WTC11 (cell line): ENCODE data around the gene TAGLN3. TPM values are rescaled to one million over a fixed set of nuclear protein-coding genes. Genes with fewer than 3 reads are reported as not detected.

Experiments used
- ATAC-seq: fragments of 200-7000 bp; cut with Tn5 transposase; 2 replicates; pipeline ENCODE4 v1.10.0; 2021; ENCODE audit warnings: mild to moderate bottlenecking, moderate library complexity
- CTCF ChIA-PET: fragments of 300-600 bp; sonication (Branson Sonifier 250); formaldehyde crosslinking; loops from one replicate; lab custom pipeline; 2021; ENCODE audit warnings: antibody characterized with exemption; lab: Charles Lee
- POLR2A ChIA-PET: fragments of 350-600 bp; sonication (Branson Sonifier 250); formaldehyde crosslinking; loops from one replicate; lab custom pipeline; 2021; ENCODE audit warnings: antibody characterized with exemption; lab: Charles Lee
- DNase-seq: peaks from one replicate; pipeline ENCODE4 v3.0.0; 2021; ENCODE audit warnings: low spot score
- H3K27ac Mint-ChIP-seq: 2 replicates; pipeline ENCODE4 v1.8.0; 2021; ENCODE audit warnings: mixed read lengths
- H3K27me3 Mint-ChIP-seq: 2 replicates; pipeline ENCODE4 v1.8.0; 2021; ENCODE audit warnings: low read depth, mild to moderate bottlenecking, moderate library complexity, mixed read lengths
- H3K36me3 Mint-ChIP-seq: 2 replicates; pipeline ENCODE4 v1.8.0; 2021; ENCODE audit warnings: mixed read lengths
- H3K4me1 Mint-ChIP-seq: 2 replicates; pipeline ENCODE4 v1.8.0; 2022; ENCODE audit warnings: mixed read lengths
- H3K4me3 Mint-ChIP-seq: 2 replicates; pipeline ENCODE4 v1.8.0; 2021; ENCODE audit warnings: mild to moderate bottlenecking, moderate library complexity, mixed read lengths
- H3K9me3 Mint-ChIP-seq: 2 replicates; pipeline ENCODE4 v1.8.0; 2021; ENCODE audit warnings: mixed read lengths
- ATF2 ChIP-seq: sonication (generic); formaldehyde crosslinking; IDR thresholded peaks from 2 replicates; pipeline ENCODE4 v1.8.1; 2022; ENCODE audit warnings: low read depth, missing genetic modification reagents, borderline replicate concordance
- CREM ChIP-seq: sonication (generic); formaldehyde crosslinking; IDR thresholded peaks from 2 replicates; pipeline ENCODE4 v1.8.1; 2022; ENCODE audit warnings: mild to moderate bottlenecking, missing genetic modification reagents, moderate library complexity
- E2F1 ChIP-seq: sonication (generic); formaldehyde crosslinking; IDR thresholded peaks from 2 replicates; pipeline ENCODE4 v1.8.0; 2022; ENCODE audit warnings: mild to moderate bottlenecking, missing genetic modification reagents
- ERG ChIP-seq: fragments of 250-450 bp; sonication (Bioruptor Pico); IDR thresholded peaks from 2 replicates; pipeline ENCODE4 v1.8.0; 2021; ENCODE audit warnings: mild to moderate bottlenecking
- ETV6 ChIP-seq: sonication (generic); formaldehyde crosslinking; IDR thresholded peaks from 2 replicates; pipeline ENCODE4 v1.8.1; 2022; ENCODE audit warnings: mild to moderate bottlenecking, missing genetic modification reagents
- FOXK1 ChIP-seq: sonication (generic); formaldehyde crosslinking; IDR thresholded peaks from 2 replicates; pipeline ENCODE4 v1.8.0; 2022; ENCODE audit warnings: mild to moderate bottlenecking, moderate library complexity, missing genetic modification reagents
- FOXP4 ChIP-seq: sonication (generic); formaldehyde crosslinking; IDR thresholded peaks from 2 replicates; pipeline ENCODE4 v1.8.0; 2022; ENCODE audit warnings: mild to moderate bottlenecking, missing genetic modification reagents
- GABPB1 ChIP-seq: sonication (generic); formaldehyde crosslinking; IDR thresholded peaks from 2 replicates; pipeline ENCODE4 v1.8.1; 2023; ENCODE audit warnings: mild to moderate bottlenecking, missing genetic modification reagents
- JAZF1 ChIP-seq: fragments of 250-450 bp; sonication (Bioruptor Pico); IDR thresholded peaks from 2 replicates; pipeline ENCODE4 v1.9.0; 2021; ENCODE audit warnings: moderate library complexity, mild to moderate bottlenecking, inconsistent platforms
- JUN ChIP-seq: sonication (generic); formaldehyde crosslinking; IDR thresholded peaks from 2 replicates; pipeline ENCODE4 v1.8.0; 2023; ENCODE audit warnings: mild to moderate bottlenecking, missing genetic modification reagents
- KAT7 ChIP-seq: sonication (generic); formaldehyde crosslinking; IDR thresholded peaks from 2 replicates; pipeline ENCODE4 v1.8.1; 2023; ENCODE audit warnings: missing genetic modification reagents, mild to moderate bottlenecking, borderline replicate concordance
- NFE2L1 ChIP-seq: sonication (generic); formaldehyde crosslinking; IDR thresholded peaks from 2 replicates; pipeline ENCODE4 v1.8.1; 2023; ENCODE audit warnings: missing genetic modification reagents
- NR1H2 ChIP-seq: sonication (generic); formaldehyde crosslinking; IDR thresholded peaks from 2 replicates; pipeline ENCODE4 v1.9.0; 2021; ENCODE audit warnings: mild to moderate bottlenecking, moderate library complexity, missing genetic modification reagents
- NR3C1 ChIP-seq: sonication (generic); formaldehyde crosslinking; conservative IDR thresholded peaks from 2 replicates; pipeline ENCODE4 v1.8.1; 2023; ENCODE audit warnings: low read depth, mild to moderate bottlenecking, missing genetic modification reagents
- PRDM15 ChIP-seq: sonication (generic); formaldehyde crosslinking; IDR thresholded peaks from 2 replicates; pipeline ENCODE4 v1.8.0; 2022; ENCODE audit warnings: missing genetic modification reagents
- TP53 ChIP-seq: sonication (generic); formaldehyde crosslinking; IDR thresholded peaks from 2 replicates; pipeline ENCODE4 v1.8.1; 2023; ENCODE audit warnings: mild to moderate bottlenecking, missing genetic modification reagents
- USF1 ChIP-seq: sonication (generic); formaldehyde crosslinking; IDR thresholded peaks from 2 replicates; pipeline ENCODE4 v1.8.0; 2022; ENCODE audit warnings: mild to moderate bottlenecking, missing genetic modification reagents
- ZNF219 ChIP-seq: sonication (generic); formaldehyde crosslinking; IDR thresholded peaks from 2 replicates; pipeline ENCODE4 v1.8.0; 2023; ENCODE audit warnings: missing genetic modification reagents, mild to moderate bottlenecking, borderline replicate concordance
- total RNA-seq: library from RNA; stranded (reverse); gene quantifications from 3 replicates; pipeline ENCODE4 v1.2.3, GENCODE V29; 2021

TAGLN3 gene
- total RNA-seq, 1 experiment from 2014 or later = 2.8 TPM

GRCh38 chr3:111989061-111989678 is 9.6 kb upstream of the TAGLN3 start:
- no peaks in the 10 kb centered on the region for H3K27me3 Mint-ChIP-seq
- H3K4me3 Mint-ChIP-seq = no peak overlapping the region
- H3K36me3 Mint-ChIP-seq = peaks cover 26% of the 10 kb centered on the region

GRCh38 chr3:111993038-111993437 is 5.7 kb upstream of the TAGLN3 start:
- POLR2A ChIA-PET = no interaction called here
- DNase-seq = no peak
- no peak for ATAC-seq
- CTCF ChIA-PET = interaction anchor here (0.8 to 8.7 kb wide), 3 partner anchors 21 to 277 kb away, joined by 3 to 150 read pairs (median 14); no protein-coding TSS in a partner anchor
- Mint-ChIP-seq H3K27ac (no peak overlapping the region), H3K27me3 (peaks cover 14% of the 10 kb centered on the region), H3K9me3 (no peaks in the 10 kb centered on the region), H3K4me1 (peaks cover 4% of the 10 kb centered on the region), H3K4me3 (no peak overlapping the region), H3K36me3 (peaks cover 9% of the 10 kb centered on the region)
- TF ChIP-seq USF1 (no peak), NR1H2 (CRISPR knock-in tag) (no peak), ETV6 (CRISPR knock-in tag) (no peak), NFE2L1 (no peak), ZNF219 (CRISPR knock-in tag) (no peak), NR3C1 (CRISPR knock-in tag) (no peak), ERG (CRISPR knock-in tag) (no peak), TP53 (CRISPR knock-in tag) (no peak), PRDM15 (no peak)

More at GRCh38 chr3:111989061-111989678, 9.6 kb upstream of the TAGLN3 start:
- ATAC-seq = peak; percentile 80
- no peak for DNase-seq
- H3K4me1 Mint-ChIP-seq = peaks cover 4% of the 10 kb centered on the region
- POLR2A ChIA-PET = interaction anchor here (1.0 to 1.3 kb wide), 3 partner anchors 10 to 24 kb away, joined by 4 to 5 read pairs (median 4); partner anchors contain the start of genes ABHD10 and TAGLN3
- H3K27ac Mint-ChIP-seq = no peak overlapping the region
- CTCF ChIA-PET = interaction anchor here (0.5 to 8.7 kb wide), 31 partner anchors 10 to 411 kb away, joined by 3 to 150 read pairs (median 4); partner anchors contain the start of genes ABHD10, C3orf52 and TAGLN3
- TF ChIP-seq JAZF1 (no peak), FOXK1 (CRISPR knock-in tag) (no peak), KAT7 (CRISPR knock-in tag) (no peak), JUN (CRISPR knock-in tag) (no peak), ATF2 (no peak), CREM (no peak), E2F1 (CRISPR knock-in tag) (no peak), GABPB1 (CRISPR knock-in tag) (no peak), FOXP4 (CRISPR knock-in tag) (no peak), ERG (CRISPR knock-in tag) (no peak)
- no peaks in the 10 kb centered on the region for H3K9me3 Mint-ChIP-seq
